Stimulated activated CD8-positive, alpha-beta memory T cell treated with anti-CD3 and anti-CD28 coated beads, Interleukin-2, amount 100 ng/mL, for 1 hour (primary cell): Measurements from ENCODE around the gene RNASE9.
"Not testable (repeated sequence)": the region's sequence is repeated elsewhere in the genome, so short reads cannot be mapped to it uniquely, and the experiment has no call there.

Source experiments
- DNase-seq, 2 donors: peaks; one replicate each; pipeline ENCODE4 v3.0.0-alpha.2; 2020; ENCODE audit warnings: low read depth in 2 of 2

Gene RNASE9

DNA sequence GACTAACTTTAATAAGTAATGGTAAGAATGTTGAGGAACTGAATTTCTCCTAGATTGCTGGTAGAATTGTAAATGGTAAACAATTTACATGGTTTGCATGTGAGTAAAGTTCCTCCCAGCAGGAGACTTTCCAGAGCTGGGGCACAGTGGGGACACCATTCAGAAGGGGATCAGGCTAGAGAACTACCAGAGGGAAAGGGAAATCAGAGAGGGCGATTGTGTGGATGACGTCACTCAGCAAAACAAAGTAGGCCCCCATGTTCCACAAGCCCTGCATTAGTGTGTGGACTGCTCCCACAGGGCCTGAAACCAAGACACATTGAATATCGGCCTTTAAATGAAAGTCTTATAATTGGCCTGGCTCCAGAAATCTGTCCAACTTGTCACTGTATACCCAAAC is 17.5 kb upstream of the RNASE9 start:
- DNase-seq: no peak

DNA sequence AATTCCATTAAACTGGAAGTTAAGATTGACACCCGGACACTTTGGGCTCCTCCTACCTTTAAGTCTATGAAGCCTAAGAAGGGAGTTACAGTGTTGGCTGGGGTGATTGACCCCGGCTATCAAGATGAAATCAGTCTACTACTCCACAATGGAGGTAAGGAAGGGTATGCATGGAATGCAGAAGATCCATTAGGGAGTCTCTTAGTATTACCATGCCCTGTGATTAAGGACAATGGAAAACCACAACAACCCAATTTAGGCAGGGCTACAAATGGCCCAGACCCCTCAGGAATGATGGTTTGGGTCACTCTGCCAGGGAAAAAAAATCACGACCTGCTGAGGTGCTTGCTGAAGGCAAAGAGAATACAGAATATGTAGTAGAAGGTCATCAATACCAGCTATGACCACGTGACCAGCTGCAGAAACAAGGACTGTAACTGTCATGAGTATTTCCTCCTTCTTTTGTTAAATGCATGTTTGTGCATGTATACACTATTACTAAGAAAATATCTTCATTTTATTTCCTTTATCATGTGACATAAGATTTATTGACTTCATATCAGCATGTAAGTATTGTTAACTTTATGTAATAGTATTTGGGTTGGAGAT is 11.6 kb upstream of the RNASE9 start:
- not testable (repeated sequence) for DNase-seq

GRCh38 chr14:20570720-20571119 is 9.9 kb upstream of the RNASE9 start:
- DNase-seq: not testable (repeated sequence)

- DNase-seq: not testable (repeated sequence)
Measured at GRCh38 chr14:20569865-20570264, 9.0 kb upstream of the RNASE9 start.

DNA sequence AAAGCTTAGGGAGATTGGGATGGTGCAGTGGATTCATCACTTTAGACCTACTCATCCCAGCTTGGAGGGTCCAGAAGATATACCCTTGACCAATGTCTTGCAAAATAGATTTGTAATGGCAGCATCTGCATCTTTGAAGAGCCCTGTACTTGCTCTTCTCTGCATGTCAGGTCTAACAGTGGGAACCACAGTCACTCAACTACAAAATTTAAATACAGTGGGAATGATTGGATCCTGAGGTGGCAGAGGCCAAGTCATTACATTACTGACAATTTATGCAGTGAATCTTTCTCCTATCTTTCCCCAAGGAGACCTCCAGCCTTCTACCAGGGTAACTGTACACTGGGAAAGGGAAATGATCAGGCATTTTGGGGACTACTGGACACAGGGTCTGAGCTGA is 8.2 kb upstream of the RNASE9 start:
- no peak for DNase-seq

- DNase-seq: no peak
Measured at GRCh38 chr14:20568393-20568792, 7.5 kb upstream of the RNASE9 start.

- DNase-seq: not testable (repeated sequence)
Measured at GRCh38 chr14:20567199-20567598, 6.4 kb upstream of the RNASE9 start.

DNA sequence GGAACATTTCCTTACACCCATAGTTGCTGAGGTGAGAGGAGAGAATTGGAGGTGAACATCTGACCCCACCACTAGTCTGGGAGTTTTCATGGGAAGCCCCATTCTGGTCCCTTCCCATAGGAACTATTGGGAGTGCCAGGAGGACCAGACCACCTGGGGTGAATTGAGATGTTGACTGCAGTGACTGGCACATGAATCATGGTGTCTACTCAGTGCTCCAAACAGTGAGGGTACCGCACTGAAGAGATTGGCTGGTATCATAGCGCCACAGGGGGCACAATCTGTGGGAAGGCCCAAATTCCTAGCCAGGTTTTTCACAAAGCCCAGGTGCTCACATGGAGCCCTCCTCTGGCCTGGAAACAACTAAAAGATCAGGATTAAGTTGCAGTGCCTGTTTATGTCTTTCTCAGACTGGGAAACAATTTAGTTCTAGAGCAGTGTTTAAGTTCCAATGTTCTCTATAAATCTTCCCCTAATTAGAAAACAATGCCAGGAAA is 3.7 kb upstream of the RNASE9 start:
- DNase-seq: no peak

DNA sequence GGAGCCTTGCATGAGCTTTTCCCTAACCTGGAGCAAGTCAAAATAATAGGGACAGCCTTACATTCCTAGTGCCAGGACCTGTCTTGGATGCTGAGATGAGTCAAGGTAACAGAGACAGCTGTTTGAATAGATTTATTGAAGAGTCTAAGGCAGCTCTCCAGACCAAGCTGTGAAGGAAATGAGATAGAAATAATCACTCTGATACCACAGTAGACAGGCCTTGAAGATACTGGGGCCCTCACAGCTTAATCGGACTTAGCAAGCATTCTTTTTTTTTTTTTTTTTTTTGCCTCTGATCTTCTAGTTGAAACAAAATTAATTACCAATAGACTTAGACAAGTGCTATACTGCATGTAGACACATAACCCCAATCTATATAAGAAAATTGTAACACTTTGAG is 3.1 kb upstream of the RNASE9 start:
- DNase-seq: no peak

GRCh38 chr14:20559461-20559904 is 1.4 kb downstream of the RNASE9 start:
- no peak for DNase-seq

DNA sequence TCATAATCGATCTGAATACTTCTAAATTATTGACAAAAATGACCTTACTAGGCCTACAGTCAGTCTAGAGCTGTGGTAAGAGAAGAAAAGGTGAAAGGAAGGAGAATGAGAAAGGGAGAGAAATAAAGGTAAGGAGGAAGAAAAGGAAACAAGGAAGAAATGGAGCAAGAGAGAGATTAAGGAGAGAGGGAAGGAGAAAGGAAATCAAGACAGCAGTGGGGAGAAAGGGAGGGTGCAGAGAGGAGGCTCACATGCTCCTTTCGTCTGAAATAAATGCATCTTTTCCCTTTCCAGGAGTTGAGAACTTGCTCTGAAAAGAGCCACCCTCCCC is 3.7 kb downstream of the RNASE9 start:
- no peak for DNase-seq

- no peak for DNase-seq
Measured at GRCh38 chr14:20556500-20557211, 4.2 kb downstream of the RNASE9 start.

DNA sequence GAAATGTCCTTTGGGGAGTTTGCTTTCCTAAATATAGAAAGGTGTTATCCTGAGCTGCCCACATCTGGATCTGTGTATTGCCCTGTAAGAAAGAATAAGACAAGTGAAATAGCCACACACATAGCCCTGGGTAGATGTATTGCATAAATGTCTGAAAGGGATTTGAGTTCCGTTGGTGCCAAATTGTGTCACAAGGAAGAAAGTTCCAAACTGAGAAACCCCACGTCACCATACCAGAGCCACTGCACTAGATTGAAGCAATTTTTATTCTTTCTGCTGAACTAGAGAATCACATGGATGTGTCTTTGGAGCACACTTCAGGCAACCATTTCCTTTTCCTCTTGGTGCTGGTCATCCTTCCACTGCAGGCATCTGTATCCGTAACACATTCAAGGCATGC is 5.0 kb downstream of the RNASE9 start:
- no peak for DNase-seq

DNA sequence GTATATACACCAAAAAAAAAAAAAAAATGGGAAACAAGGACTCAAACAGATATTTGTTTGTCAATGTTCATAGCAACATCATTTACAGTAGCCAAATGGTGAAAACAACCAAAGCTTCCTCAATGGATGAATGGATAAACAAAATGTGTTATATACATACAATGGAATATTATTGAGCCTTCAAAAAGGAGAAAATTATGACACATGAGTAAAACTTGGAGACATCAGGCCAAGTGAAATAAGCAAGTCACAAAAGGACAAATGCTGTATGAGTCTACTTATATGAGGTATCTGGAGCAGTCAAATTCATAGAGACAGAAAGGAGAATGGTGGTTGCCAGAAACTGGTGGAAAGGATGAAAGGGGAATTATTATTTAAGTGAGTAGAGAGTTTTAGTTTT is 7.8 kb downstream of the RNASE9 start:
- no peak for DNase-seq

DNA sequence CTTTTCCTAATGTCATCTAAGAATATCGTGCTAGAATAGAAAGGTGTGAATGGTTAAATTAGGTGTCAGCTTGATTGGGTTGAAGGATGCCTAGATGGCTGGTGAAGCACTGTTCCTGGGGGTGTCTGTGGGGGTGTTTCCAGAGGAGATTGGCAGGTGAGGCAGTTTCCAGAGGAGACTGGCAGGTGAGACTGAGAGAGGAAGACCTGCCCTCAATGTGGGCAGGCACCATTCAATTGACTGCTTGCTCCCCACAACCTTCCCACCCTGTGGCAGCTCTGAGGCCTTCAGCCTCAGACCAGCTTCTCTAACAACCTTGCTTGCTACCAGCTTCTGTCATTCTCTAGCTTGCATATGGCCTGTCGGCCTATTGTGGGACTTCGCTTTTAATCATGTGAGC is 9.2 kb downstream of the RNASE9 start:
- no peak for DNase-seq

DNA sequence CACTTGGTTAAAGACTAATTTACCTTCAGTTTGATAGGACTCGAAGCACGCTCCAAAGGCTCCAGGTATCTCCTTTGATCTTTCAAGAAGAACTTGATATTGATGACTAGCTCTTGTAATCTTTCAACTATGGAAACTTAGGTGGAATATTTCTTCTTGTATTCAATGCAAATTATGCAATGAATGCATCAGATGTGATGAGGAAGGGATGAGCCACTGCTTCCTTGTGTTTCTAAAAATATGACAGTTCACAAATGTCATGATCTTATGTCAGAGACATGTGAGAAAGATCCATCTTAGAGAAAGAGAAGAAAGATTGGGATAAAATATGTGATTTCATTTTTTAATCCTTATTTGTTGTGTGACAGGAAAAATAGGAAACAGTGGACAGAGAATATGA is 9.9 kb downstream of the RNASE9 start:
- no peak for DNase-seq

GRCh38 chr14:20548414-20549158 is 12.3 kb downstream of the RNASE9 start:
- no peak for DNase-seq

GRCh38 chr14:20546877-20547276 is 14.0 kb downstream of the RNASE9 start:
- DNase-seq: no peak

GRCh38 chr14:20539906-20540305 is 20.9 kb downstream of the RNASE9 start:
- no peak for DNase-seq

DNA sequence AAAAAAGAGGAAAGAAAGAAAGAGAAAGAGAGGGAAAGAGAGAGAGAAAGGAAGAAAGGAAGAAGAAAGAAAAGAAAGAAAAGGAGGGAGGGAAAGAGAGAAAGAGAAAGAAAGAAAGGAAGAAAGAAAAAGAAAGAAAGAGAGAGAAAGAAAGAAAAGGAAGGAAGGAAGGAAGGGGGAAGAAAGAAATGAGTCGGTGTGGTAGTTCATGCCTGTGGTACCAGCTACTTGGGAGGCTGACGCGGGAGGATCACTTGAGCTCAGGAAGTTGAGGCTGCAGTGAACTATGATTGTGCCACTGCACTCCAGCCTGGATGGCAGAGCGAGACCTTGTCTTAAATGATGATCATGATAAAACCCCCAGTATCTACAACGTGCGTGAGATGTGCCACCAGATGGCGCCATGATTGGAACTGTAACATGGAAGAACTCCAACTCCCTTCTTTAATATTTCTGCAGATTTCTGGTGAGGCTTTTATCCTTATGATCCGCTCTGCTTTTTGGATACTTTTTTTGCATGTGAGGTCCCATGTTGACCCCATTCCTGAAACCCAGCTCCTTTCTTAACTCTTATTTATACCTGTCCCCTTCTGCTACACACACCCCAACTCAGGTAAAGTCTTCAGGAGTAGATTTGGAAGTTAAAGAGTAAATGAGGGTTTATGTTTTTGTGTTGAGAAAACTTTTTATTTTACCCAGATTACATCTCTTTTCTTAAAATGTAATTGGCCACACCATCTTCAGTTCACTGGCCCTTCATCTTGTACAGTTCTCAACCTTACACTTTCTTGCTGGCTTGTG is 29.9 kb downstream of the RNASE9 start:
- DNase-seq: peak; percentile 39 to 50

- no peak for DNase-seq
Measured at GRCh38 chr14:20529806-20530205, 31.0 kb downstream of the RNASE9 start.

DNA sequence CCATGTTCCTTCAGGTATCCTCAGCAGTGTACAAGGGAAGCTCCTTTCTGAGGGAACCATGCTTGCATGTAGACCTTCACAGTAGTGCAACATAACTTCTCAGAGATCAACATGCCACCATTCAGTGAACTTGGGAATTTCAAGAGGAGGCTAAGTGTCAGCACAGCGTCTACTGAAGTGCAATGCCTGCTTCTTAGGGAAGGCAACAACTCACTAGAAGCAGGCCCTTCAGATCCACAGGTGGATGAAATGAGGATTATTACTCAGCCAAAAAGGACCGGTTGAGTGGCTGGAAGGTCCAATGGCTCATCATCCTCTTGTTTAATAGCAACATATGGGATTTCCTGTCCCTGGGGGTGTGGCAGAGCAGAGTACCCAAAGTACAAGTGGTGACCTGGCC is 36.8 kb downstream of the RNASE9 start:
- DNase-seq: no peak
